Upper lobe of left lung (tissue), 4 donors: ENCODE measurements around the gene LPCAT1.

Experiments used
- POLR2A ChIP-seq, 4 donors: fragments of 450-650 bp; IDR thresholded peaks; one replicate each; pipeline ENCODE4 v1.5.1; 2016 to 2017; ENCODE audit warnings: antibody characterized with exemption in 4 of 4, mild to moderate bottlenecking in 2 of 4
- POLR2AphosphoS5 ChIP-seq, 2 donors: sonication (generic); formaldehyde crosslinking; IDR thresholded peaks; one replicate each; pipeline ENCODE4 v1.5.1; 2017; ENCODE audit warnings: antibody characterized with exemption in 2 of 2
- TF ChIP-seq, protein P1 (sequence below), 6 experiments: fragments of 450-650 bp in 4 of 6; fragments of 200-600 bp in 2 of 6; sonication (generic) in 2 of 6; IDR thresholded peaks; one replicate each; pipeline ENCODE4 v1.5.1; 2016 to 2019; ENCODE audit warnings: antibody characterized with exemption in 6 of 6

DNA sequence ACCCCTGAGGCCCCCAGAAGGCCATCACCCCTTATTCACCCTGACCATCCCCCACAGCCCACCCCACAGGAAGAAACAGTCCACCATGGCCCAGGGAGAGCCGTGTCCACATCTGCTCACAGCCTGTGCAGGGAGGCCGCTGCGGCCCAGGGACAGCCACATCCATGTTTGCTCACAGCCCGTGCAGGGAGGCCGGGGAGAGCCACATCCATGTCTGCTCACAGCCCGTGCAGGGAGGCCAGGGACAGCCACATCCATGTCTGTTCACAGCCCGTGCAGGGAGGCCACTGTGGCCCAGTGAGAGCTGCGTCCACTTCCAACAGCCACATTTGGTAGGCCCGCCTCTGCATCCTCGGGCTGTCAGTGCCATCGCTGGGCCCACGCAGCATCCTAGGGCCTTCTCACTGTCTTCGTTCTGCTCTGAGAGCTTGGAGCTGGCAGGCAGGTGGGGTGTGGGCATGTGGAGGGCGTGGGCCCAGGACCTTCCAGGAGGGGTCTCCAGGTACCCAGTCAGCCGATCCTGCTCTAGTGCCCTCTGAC is 38.1 kb downstream of the LPCAT1 start:
- TF ChIP-seq POLR2A (IDR thresholded peaks at IDR 0.05) (no peak), POLR2AphosphoS5 (IDR thresholded peaks at IDR 0.05) (no peak)
- TF ChIP-seq, protein P1, sequence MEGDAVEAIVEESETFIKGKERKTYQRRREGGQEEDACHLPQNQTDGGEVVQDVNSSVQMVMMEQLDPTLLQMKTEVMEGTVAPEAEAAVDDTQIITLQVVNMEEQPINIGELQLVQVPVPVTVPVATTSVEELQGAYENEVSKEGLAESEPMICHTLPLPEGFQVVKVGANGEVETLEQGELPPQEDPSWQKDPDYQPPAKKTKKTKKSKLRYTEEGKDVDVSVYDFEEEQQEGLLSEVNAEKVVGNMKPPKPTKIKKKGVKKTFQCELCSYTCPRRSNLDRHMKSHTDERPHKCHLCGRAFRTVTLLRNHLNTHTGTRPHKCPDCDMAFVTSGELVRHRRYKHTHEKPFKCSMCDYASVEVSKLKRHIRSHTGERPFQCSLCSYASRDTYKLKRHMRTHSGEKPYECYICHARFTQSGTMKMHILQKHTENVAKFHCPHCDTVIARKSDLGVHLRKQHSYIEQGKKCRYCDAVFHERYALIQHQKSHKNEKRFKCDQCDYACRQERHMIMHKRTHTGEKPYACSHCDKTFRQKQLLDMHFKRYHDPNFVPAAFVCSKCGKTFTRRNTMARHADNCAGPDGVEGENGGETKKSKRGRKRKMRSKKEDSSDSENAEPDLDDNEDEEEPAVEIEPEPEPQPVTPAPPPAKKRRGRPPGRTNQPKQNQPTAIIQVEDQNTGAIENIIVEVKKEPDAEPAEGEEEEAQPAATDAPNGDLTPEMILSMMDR (IDR thresholded peaks at IDR 0.05), result no peak
